Effector CD4-positive, alpha-beta T cell (primary cell): ENCODE data around the gene RUNDC1.
"Not testable (repeated sequence)": the region's sequence is repeated elsewhere in the genome, so short reads cannot be mapped to it uniquely, and the experiment has no call there.

Experiments
- DNase-seq: peaks from one replicate; pipeline ENCODE4 v3.0.0-alpha.2; 2020
- total RNA-seq: gene quantifications from one replicate; lab custom pipeline; 2026; lab: John Stamatoyannopoulos, UW

RUNDC1 gene
- total RNA-seq: 39.0 reads per million, percentile 63 among the genes with 10 or more reads in this experiment

GRCh38 chr17:42980274-42980765 lies at the start of gene RUNDC1:
RUNDC1 (plus strand) TSS chr17:42980565; CDS start chr17:42980577, 12 bp downstream.
- DNase-seq: peak; percentile 86

DNA sequence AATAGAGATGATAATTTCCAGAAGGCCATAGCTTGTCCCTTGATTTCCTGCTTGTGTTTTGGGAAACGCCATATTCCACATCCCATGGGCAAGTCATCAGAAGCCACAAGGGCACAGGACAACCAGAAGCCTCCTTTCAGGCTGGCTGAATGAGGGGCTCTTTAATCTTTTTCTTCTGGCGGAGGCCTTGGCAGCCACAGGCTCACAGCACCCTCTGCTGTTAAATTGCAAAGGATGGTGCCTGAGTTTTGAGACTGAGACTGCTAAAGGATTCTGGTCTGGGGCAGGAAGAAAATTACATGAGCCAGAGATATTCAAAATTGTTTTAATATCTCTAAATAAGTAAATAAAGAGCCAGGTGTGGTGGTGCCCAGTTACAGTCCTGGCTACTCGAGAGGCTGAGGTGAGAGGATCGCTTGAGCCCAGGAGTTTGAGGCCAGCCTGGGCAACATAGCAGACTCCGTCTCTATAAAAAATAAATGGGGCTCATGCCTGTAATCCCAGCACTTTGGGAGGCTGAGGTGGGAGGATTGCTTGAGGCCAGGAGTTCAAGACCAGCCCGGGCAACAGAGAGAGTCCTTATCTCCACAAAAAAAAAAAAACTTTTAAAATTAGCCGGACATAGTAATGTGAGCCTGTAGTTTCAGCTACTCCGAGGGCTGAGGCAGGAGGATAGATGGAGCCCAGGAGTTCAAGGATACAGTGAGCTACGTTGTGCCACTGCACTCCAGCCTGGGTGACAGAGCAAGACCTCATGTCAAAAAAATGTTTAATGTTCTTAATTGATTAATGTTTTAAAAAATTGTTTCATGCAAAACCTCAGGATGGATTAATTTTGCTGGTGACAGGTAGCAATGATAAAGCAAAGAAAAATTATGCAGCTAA lies 42.4 kb upstream of the RUNDC1 start:
- DNase-seq: no peak

DNA sequence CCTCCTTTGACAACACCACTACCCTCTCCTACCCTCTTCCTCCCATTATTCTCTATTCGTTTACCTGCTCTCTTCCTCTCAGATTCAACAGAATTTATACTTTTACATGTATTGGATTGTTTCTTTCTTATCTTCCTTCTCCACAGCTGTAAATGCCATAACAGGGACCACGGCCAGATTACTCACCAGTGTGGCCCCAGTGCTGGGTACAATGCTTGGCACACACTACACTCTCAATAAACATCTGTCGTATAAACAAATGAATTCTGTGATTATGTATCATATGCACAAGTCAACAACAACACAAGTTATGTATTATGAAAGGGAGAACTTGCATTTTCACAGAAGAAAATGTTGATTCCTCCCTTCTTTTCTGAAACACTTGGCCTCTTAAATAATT lies 36.2 kb upstream of the RUNDC1 start:
- DNase-seq: no peak

- no peak for DNase-seq
Observed at GRCh38 chr17:42946812-42947211, 33.6 kb upstream of the RUNDC1 start.

DNA sequence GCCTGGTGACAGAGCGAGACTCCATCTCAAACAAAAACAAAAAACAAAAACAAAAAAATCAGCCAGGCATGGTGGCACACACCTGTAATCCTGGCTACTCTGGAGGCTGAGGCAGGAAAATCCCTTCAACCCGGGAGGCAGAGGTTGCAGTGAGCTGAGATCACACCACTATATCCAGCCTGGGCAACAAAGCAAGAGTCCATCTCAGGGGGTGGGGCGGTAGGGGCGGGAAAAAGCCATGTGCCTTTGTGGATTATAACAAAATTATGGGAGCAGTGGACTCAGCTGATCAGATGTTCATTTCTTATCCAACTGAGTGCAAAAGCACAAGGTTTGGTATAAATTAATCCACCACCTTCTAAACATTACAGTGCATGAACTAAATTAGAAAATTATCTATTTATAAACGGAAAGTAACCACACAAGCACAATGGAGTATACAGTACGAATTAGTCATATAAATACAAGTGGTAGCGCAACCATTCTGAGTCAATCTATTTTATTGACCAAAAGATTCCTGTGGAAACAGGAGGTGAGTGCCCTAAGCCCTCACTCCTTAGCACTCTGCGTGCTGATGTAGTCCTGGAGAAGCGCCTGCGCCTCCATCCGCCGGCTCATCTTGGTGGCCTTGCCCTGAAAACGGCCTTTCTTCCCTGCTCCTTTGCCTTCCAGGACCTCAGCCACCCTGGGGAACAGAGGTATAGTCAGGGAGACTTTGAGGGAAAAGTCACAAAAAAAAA lies 30.2 kb upstream of the RUNDC1 start:
- no peak for DNase-seq

DNA sequence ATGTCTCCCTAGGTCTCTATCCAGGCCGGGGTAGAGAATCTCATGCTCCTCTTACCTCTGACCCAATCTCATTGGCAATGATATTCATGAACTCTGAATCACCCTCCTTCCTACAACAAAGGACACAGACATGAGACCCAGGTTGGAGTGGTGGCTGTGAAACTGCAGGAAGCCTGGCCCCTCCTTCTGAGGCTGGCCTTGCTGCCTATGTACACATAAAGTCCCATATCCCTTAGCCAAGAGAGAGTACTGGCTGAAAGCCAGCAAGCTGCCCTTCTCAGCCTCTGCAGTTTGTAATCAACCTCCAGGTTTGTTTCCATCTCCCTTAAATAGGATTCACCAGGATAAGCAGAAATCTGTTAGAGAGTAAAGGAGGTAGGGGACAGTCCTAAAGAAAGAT lies 26.7 kb upstream of the RUNDC1 start:
- no peak for DNase-seq

DNA sequence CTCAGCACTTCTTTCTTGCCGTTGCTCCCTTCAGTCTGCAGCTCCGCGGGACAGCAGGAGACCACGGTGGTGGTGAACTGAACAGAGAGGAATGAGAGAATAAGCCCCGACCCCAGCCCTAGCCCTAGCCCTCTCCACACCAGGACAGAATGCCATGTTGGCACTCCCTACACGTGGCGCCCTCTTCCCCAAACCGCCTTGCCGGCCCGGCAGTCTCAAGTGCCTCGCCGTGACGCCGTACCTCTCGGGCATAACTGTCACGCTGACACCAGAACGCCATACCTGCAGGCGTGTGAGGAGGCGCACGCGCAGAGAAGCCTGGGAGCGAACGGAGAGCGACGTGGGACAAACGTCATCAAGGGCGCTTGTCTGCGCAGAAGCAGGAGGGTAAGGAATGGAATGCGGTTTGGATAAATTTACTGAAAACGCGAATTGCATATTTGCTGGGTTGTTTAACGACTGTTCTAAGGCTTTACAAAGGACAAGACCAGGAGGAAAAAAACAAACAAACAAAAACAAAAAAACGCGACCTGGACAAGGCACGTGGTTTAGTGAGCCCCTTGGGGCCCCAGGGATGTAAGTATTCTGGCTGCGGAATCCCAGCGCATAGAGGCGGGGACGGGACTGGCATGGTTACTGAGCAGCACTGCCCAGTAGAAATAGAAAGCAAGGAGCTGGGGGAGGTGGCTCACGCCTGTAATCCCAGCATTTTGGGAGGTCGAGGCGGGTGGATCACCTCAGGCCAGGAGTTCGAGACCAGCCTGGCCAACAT lies 16.0 kb upstream of the RUNDC1 start, which contains the start of gene AARSD1:
Gene AARSD1 (minus strand): TSS at position 294 of the 772 bp plus-strand sequence. CDS start 14 bp downstream, at position 280.
- DNase-seq: peak; percentile 87

DNA sequence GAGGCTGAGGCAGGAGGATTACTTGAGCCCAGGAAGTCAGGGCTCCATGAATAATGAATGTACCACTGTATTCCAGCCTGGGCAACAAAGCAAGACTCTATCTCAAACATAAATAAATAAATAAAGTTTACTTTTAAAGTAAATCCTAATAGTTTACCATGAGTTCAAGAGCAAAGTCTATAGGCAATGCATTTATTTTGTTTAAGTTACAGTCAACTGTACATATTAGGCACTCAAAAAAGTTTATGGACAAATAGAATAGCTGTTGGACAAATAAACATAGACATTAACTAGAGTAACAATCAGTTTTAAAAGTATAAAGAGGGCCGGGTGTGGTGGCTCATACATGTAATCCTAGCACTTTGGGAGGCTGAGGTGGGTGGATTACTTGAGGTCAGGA lies 12.4 kb upstream of the RUNDC1 start:
- DNase-seq: no peak

DNA sequence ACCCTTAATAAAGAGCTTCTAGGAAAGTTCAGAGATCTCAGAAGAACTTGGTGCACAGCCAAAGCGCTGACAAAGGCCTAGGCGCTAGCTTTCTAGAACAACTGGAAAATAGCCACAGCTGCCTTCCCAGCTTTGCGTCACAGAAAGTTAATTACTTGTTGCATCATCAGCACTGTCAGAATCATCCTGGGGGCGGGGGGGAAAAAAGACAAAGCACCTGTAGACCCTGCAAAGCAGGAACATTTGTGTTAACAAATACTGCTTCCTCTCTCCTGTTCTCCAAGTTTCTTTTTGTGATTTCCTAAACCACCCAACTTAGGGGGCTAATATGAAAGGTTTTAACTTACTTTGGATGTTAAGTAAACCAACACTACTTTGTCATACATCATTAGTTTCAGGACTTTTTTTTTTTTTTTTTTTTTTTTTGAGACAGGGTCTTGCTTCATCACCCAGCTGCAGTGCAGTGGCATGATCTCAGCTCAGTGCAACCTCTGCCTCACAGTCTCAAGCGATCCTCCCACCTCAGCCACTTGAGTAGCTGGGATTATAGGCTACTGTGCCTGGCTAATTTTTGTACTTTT lies 11.3 kb upstream of the RUNDC1 start:
- no peak for DNase-seq

GRCh38 chr17:42971589-42971988 lies 8.8 kb upstream of the RUNDC1 start:
- DNase-seq: no peak

GRCh38 chr17:42973323-42973722 lies 7.0 kb upstream of the RUNDC1 start:
- not testable (repeated sequence) for DNase-seq

DNA sequence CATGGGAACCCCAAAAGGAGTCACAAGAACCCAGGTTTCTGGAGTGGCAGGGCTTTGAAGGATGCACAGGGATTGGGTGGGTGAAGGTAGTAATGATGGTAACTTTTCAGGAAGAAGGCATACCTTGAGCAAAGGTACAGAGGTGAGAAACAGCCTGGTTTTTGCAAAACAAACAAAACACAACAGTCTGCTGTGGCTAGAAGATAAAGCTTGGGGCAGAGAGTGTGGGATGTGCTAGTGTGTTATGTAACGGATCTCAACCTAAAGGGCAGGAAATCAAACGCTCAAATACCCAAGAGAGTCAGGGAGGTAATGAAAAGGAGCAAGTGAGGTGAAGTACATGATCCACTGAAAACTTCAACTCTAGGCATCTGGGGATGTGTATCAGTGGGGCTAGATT lies 5.1 kb upstream of the RUNDC1 start:
- no peak for DNase-seq

DNA sequence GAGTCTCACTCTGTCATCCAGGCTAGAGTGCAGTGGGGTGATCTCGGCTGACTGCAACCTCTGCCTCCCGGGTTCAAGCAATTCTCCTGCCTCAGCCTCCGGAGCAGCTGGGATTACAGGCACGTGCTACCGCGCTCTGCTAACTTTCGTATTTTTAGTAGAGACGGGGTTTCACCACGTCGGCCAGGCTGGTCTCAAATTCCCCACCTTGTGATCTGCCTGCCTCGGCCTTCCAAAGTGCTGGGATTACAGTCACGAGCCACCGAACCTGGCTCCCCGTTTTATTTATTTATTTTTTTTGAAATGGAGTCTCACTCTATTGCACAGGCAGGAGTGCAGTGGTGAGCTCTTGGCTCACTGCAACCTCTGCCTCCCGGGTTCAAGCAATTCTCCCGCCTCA lies 4.7 kb upstream of the RUNDC1 start:
- not testable (repeated sequence) for DNase-seq

DNA sequence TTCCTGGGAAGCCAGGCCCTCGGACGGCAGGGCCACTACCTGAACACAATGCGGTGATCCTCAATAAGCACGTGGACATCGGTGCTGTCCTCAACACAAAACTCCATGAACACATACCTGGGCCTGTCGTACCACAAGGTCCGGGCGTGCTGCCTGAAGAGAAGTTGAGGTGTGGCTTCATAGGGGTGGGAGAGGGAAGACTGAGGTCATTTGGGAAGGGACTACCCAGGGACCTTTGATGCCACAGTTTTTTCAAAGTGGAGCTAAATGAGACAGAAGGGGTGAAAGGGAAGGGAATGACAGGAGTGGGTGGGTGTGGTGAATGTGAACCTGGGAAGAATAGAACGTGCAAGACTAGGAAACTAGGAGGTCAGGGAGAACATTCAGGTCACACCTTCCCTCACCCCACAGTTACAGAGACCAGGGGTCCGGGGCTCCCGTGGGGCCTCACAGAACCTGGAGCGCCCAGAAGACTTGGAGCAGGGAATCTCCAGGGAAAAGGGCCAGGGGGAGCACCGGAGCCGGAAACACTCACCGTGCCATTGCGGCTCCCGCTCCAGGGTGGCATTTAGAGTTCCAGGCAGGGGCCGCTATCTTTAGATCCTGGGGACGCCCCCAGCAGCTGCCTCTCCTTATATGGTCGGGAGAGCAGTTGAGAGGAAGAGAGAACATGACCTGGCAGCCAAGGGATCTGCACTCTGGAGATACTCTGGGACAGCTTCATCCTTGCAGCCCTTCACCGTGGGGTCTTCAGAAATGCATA lies 673 bp upstream of the RUNDC1 start, which contains the start of gene PTGES3L:
Gene PTGES3L (minus strand): TSS at position 570 of the 763 bp plus-strand sequence. CDS start 27 bp downstream, at position 543.
- DNase-seq: peak; percentile 3

GRCh38 chr17:42980766-42981397 lies 517 bp downstream of the RUNDC1 start:
- DNase-seq: peak; percentile 39

DNA sequence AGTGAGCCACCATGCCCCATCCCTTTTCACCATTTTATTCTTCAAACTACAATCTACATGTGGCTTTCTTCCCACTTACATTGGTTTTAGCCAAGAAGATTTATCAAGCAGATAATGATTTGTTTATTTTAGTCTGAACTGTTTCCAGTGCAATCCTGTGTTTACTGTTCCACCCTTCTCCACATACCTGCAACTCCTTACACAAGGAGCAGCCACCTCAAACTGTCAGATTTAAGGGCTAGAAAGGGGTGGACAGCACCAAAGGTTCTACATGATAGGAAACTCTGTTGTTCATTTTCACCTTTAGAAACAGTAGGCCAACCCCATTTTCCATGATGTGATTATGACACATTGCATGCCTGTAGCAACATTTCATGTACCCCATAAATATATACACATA lies 1.9 kb downstream of the RUNDC1 start:
- no peak for DNase-seq

- no peak for DNase-seq
Observed at GRCh38 chr17:42985225-42985624, 4.9 kb downstream of the RUNDC1 start.

- DNase-seq: no peak
Observed at GRCh38 chr17:42989141-42989540, 8.8 kb downstream of the RUNDC1 start.

GRCh38 chr17:42989726-42990652 lies 9.6 kb downstream of the RUNDC1 start:
- DNase-seq: no peak

GRCh38 chr17:42991471-42991870 lies 11.1 kb downstream of the RUNDC1 start:
- DNase-seq: no peak
